GM21367 (cell line): ENCODE results near the gene ARMH1.
A peak's percentile ranks its signal among the peaks of the same experiment; 100 is the strongest.
"Not testable (repeated sequence)": the region's sequence is repeated elsewhere in the genome, so short reads cannot be mapped to it uniquely, and the experiment has no call there.

Experiments used
- ATAC-seq: cut with Tn5 transposase; IDR thresholded peaks from one replicate; pipeline ENCODE4 v1.9.1; 2021; ENCODE audit not compliant: unreplicated experiment

The ARMH1 gene

GRCh38 chr1:44693159-44693558, 18.6 kb downstream of the ARMH1 start:
- no peak for ATAC-seq

DNA sequence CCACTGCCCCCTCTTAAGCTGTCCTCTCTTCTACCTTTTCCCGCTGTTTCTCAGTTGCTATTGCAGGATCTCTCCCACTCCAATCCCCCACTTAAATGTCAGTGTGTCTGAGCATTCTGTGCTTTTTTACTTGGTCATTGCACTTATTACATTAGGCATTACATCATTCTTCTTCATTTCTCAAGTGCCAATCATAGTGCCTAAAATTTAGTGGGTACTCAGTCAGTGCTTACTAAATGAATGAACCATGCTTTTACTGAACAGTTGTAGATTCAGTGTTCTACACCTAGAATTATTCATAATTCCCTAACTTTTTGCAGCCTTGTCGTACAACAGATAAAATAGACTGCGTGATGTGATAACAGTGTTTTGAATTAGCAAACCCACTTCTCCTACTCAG, 19.4 kb downstream of the ARMH1 start:
- no peak for ATAC-seq

GRCh38 chr1:44694863-44695478, 20.5 kb downstream of the ARMH1 start:
- peak; percentile 49 for ATAC-seq

DNA sequence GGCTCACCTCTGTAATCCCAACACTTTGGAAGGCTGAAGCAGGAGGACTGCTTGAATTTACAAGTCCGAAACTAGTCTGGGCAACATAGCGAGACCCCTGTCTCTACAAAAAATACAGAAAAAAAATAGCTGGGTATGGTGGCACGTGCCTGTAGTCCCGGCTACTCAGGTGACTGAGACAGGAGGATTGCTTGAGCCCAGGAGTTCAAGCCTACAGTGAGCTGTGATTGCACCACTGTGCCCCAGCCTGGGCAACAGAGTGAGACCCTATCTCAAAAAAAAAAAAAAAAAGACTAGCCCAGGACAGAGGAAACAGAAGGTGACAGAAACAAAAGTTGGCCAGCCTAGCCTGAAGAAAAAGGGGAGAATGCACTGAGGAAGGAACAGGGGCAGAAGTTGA, 21.2 kb downstream of the ARMH1 start:
- no peak for ATAC-seq

- no peak for ATAC-seq
Measured at GRCh38 chr1:44696101-44696500, 21.6 kb downstream of the ARMH1 start.

GRCh38 chr1:44696789-44697345, 22.4 kb downstream of the ARMH1 start:
- peak; percentile 45 for ATAC-seq

- ATAC-seq = no peak
Measured at GRCh38 chr1:44698138-44698537, 23.6 kb downstream of the ARMH1 start.

DNA sequence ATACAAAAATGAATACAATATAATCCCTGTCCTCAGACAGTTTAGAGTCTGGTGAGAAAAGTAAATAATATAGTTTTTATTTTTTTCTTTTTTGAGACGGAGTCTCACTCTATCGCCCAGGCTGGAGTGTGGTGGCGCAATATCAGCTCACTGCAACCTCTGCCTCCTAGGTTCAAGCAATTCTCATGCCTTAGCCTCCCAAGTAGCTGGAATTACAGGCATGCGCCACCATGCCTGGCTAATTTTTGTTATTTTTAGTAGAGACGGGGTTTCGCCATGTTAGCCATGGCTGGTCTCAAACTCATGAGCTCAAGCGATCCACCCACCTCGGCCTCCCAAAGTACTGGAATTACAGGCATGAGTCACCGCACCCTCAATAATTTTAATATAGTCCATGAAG, 24.9 kb downstream of the ARMH1 start:
- ATAC-seq = not testable (repeated sequence)

DNA sequence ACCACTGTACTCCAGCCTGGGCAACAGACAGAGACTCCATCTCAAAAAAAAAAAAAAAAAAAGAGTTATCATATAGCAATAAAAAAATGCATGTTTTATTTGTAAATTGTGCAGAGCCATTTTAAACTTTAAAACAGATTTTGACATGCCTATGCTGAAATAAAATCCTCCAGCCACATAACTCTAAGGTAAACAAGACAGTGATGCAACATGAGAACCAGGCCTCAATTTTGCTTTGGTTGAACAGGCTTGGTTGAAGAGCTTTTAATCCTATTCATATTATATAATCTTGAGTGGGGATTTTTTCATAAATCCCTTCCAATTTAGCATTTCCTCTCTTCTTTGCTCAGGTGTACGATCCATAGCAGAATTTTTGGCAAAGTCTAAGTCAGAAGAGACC, 26.1 kb downstream of the ARMH1 start:
- ATAC-seq = no peak

- no peak for ATAC-seq
Measured at GRCh38 chr1:44701141-44701573, 26.6 kb downstream of the ARMH1 start.

GRCh38 chr1:44705470-44705869, 31.0 kb downstream of the ARMH1 start:
- ATAC-seq = no peak

GRCh38 chr1:44705938-44706337, 31.4 kb downstream of the ARMH1 start:
- no peak for ATAC-seq

GRCh38 chr1:44707112-44707881, 32.8 kb downstream of the ARMH1 start:
- no peak for ATAC-seq

DNA sequence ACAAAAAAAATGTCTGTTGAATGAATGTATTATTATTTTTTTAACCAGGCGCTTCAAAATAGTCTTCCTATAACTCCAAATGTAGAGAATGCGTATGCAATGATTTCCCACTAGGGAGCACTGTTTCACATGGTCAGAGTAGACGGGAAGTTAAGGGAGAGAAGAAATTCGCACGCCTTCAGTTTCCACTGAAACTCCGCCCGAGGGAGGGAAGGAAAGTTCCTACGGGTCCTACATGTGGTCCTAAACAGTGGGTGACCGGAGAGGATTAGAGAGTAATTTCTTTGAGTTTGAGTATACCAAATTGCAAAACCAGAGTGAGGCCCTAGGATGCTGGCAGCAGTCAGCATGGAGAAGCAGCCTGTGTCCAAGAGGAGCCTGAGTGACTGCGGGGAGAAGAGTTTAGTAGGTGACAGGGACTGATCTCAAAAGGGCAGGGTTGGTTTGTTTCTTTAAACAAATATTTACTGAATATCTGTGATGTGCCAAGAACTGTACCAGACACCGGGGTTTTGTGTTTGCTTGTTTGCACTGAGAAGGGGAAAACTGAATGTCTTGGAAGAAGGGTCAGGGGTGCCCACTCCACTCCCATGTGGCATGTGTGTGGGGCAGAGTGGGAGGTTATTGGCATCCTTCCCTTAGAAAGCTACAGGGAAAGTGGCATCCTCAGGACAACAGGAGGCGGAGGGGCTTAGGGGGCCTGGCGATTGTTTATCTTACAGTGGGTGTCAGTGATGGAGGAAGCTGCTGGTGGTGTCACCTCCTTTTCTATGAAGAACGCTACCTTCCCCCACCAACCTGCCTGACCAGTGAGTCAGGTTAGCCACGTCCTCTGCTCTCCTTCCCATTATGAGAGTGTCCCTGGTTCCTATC, 33.7 kb downstream of the ARMH1 start:
- ATAC-seq = no peak

DNA sequence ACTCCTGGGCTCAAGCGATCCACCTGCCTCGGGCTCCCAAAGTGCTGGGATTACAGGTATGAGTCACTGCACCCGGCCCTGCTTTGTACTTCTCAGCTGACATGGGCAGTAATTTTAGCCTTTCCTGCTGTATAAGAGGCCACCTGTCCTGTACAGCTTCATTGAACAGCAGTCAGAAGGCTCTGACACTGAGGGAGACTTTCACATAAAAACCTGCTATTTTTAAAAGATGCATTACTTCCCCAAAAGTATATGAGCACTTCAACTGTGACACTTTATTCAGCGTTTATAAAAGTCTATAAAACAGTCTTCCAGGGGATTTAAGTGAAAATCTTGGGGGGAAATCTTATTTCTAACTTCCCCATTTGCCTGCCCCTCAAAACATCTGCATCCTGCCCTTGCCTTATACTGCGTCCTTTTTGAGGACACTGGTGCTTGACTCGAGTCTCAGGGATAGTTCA, 38.8 kb downstream of the ARMH1 start:
- ATAC-seq = no peak

GRCh38 chr1:44714532-44714931, 40.0 kb downstream of the ARMH1 start:
- ATAC-seq = no peak

- peak; percentile 58 for ATAC-seq
Measured at GRCh38 chr1:44714944-44715571, 40.5 kb downstream of the ARMH1 start.

- ATAC-seq = no peak
Measured at GRCh38 chr1:44717156-44717555, 42.6 kb downstream of the ARMH1 start.

- ATAC-seq = no peak
Measured at GRCh38 chr1:44717653-44718052, 43.1 kb downstream of the ARMH1 start.

DNA sequence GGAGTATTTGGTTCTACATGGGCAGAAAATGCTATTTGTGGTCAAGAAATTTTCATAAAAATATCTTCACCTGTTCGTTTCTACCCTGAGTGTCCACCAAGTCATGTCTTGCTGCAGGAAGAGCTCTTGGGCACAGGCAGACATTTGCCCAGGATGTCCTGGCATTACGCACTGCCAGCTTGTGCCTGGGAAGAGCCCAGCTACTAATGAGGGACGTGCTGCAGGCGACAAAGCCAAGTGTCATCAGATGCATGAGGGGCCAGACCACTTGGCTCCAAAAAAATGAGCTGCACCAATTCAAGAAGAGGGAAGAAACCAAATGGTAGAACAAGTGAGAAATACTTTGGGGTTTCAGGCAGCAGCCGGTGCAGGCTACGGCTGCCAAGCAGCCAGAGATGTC, 43.6 kb downstream of the ARMH1 start:
- ATAC-seq = no peak

GRCh38 chr1:44719318-44719717, 44.8 kb downstream of the ARMH1 start:
- ATAC-seq = no peak
